IgD-negative memory B cell (primary cell): ENCODE data around the gene MADD. TPM values are rescaled to one million over a fixed set of nuclear protein-coding genes. Genes with fewer than 3 reads are reported as not detected.

Source experiments
- H3K27ac Mint-ChIP-seq, 3 donors: one replicate each; pipeline ENCODE4 v1.8.0; 2020 to 2022; ENCODE audit warnings: mild to moderate bottlenecking in 3 of 3, mixed read lengths in 3 of 3, moderate library complexity in 1 of 3
- H3K27me3 Mint-ChIP-seq: one replicate; pipeline ENCODE4 v1.8.0; 2021; ENCODE audit warnings: mixed read lengths
- H3K36me3 Mint-ChIP-seq: one replicate; pipeline ENCODE4 v1.8.0; 2020; ENCODE audit warnings: mild to moderate bottlenecking, mixed read lengths
- H3K4me1 Mint-ChIP-seq, 3 donors: one replicate each; pipeline ENCODE4 v1.8.0; 2020 to 2022; ENCODE audit warnings: mixed read lengths in 3 of 3, mild to moderate bottlenecking in 1 of 3
- H3K4me3 Mint-ChIP-seq, 4 donors: one replicate each; pipeline ENCODE4 v1.8.0; 2020 to 2022; ENCODE audit warnings: mild to moderate bottlenecking in 4 of 4, mixed read lengths in 4 of 4, moderate library complexity in 3 of 4
- H3K9me3 Mint-ChIP-seq, 3 donors: one replicate each; pipeline ENCODE4 v1.8.0; 2020 to 2021; ENCODE audit warnings: mixed read lengths in 3 of 3, mild to moderate bottlenecking in 1 of 3
- polyA plus RNA-seq: library from polyadenylated mRNA; unstranded; fragments of 300-500 nt; fragmentation: Illumina TruSeq; gene quantifications from one replicate; pipeline ENCODE4 v1.2.3, GENCODE V29; 2021

MADD gene
- polyA plus RNA-seq, 1 donor from 2014 or later = 17.5 TPM

DNA sequence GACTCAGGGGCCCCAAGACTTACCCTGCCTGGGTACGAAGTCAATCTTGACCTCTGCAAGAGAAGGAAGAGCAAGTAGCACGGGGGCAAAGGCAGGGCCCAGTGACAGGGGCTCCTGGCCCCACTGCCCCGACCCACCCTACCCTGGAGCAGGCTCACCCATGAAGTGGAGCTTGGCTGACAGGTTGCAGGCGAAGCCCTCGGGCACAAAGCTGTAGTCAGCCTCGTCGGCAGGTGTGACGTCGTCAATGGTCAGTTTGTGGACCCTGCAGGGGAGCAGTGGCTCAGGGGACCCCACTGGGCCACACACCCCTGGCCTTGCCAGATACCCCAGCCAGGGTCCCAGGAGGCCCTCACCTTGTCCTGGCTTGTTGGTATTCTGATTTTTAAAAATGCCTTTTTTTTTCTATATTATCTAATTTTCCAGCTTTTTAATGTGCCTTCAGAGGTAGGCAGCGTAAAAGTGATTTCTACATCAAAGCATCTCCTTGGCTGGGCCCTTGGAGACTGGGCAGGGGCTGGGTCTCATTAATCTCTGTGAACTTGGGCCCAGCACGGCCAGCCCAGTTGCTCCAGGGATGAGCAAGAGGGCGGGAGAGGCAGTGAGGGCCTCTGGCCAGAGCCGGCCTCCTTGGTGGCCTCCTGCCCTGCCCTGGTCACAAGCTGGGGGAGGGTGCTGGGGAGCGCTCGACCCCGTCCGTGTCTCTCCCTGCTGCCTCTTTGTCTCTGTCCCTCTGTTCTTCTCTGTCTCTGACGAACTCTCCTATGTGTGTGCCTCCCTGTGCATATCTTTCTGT is 71.2 kb downstream of the MADD start:
- Mint-ChIP-seq H3K27ac (peak overlapping the region in 1 of 3 donors; percentile 71), H3K4me1 (no peaks in the 10 kb centered on the region), H3K36me3 (no peaks in the 10 kb centered on the region), H3K4me3 (no peak overlapping the region), H3K27me3 (no peaks in the 10 kb centered on the region), H3K9me3 (peaks cover 0 to 1% (median 0%) of the 10 kb centered on the region in 3 donors)

DNA sequence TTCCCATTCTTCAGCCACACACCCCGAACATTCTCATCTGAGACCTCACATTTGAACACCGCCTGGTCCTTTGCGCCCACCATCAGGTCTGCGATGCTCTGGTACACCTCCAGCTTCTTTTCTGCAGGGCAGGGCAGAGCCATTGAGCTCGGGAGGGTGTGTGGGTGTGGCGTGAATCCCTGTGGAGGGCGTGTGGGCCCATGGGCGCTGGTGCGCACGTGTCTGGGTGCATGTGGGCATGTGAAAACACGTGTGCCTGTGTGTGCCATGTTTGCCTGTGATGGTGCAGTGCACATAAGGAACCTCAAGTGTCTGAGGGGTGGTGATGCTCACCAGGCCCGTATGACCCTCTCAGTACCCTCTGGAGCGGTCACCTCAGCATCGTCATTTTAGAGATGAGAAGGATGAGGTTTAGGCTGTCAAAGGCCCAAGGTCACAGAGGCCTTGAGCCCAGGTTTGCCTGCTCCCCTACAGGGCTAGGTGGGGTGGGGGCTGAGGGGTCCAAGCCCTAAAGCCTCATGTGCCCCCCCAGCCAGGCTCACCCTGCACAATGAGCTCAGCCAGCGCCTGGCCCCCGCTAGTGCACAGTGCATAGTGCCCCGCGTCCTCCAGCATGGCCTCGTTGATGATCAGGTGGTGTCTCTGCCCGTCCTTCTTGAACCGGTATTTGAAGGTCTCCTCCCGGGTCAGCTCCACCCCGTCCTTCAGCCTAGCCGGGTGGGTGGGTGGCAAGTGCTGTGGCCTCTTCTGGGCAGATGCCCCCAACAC is 72.3 kb downstream of the MADD start:
- Mint-ChIP-seq H3K4me1 (no peaks in the 10 kb centered on the region), H3K27ac (no peak overlapping the region), H3K36me3 (no peaks in the 10 kb centered on the region), H3K4me3 (no peak overlapping the region), H3K27me3 (no peaks in the 10 kb centered on the region), H3K9me3 (peaks cover 0 to 1% (median 0%) of the 10 kb centered on the region in 3 donors)

DNA sequence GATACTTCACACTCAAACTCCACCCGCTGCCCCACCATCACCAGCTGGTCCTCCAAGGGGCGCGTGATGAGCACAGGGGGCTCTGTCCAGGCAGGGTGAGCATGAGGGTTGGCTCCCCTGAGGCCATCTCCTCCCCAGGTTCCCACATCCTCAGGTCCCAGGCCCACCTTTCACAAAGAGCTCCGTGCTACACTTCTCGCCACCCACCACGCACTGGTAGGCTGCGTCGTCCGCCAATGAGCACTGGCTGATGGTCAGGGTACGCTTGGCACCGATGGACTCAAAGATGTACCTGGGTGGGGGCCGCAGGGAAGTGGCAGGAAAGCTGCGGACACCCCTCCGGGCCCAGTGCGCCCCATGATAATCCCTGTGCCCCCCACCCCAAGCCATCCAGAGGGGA is 72.9 kb downstream of the MADD start:
- no peaks in the 10 kb centered on the region for H3K27me3 Mint-ChIP-seq
- no peaks in the 10 kb centered on the region for H3K4me1 Mint-ChIP-seq
- no peaks in the 10 kb centered on the region for H3K36me3 Mint-ChIP-seq
- peaks cover 0 to 1% (median 0%) of the 10 kb centered on the region in 3 donors for H3K9me3 Mint-ChIP-seq
- no peak overlapping the region for H3K27ac Mint-ChIP-seq
- H3K4me3 Mint-ChIP-seq = peak overlapping the region in 1 of 4 donors; percentile 66

DNA sequence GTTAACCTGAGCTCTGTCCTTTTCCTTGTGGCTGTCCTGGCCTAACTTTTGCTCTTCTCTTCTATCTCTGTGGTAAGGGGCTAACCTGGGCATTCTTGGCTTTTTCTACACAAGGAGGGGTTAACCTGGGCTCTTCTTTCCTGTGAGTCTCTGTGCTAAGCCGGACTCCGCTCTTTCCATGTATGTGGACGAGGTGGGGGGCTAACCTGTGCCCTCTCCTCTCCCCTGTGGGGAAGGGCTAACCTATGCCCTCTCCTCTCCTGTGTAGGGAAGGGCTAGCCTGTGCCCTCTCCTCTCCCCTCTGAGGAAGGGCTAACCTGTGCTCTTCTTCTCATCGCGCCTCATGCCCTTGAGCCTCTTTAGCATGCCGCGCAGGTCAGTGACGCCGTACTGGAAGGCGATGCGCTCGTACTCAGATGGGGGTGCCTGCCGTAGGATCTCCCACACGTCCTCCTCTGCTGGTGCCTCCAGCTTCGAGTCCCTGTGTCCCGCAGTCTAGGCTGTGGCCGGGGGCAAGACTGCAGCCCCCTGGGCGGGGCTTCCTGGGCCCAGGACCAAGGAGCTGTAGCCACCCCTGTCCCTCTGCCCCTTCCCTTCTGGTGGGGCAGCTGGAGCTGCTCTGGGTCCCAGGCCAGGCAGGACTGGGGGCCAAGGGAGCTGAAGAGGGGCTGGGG is 76.1 kb downstream of the MADD start:
- Mint-ChIP-seq H3K9me3 (peaks cover 0 to 1% (median 0%) of the 10 kb centered on the region in 3 donors), H3K27ac (no peak overlapping the region), H3K36me3 (no peaks in the 10 kb centered on the region), H3K4me1 (peaks cover 0 to 2% (median 0%) of the 10 kb centered on the region in 3 donors), H3K4me3 (no peak overlapping the region), H3K27me3 (no peaks in the 10 kb centered on the region)

DNA sequence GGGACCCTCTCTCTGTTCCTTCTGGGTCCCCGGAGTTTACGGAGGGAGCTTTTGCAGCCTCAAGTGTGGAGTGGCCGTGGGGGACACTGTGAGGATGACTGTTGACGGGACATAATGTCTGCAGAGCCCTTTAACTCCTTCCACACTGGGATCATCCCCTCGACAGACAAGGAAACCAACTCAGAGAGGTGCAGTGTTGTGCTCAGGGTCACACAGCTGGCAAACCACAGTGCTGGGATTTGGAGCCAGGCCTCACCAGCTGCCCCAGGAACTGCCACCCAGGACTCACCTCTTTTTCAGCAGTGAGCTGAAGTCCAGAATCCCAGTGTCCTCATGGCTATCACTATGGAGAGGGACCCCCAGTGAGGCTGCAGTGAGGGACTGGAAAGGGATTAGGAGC is 77.2 kb downstream of the MADD start:
- Mint-ChIP-seq H3K9me3 (peaks cover 0 to 1% (median 0%) of the 10 kb centered on the region in 3 donors), H3K36me3 (no peaks in the 10 kb centered on the region), H3K27ac (no peak overlapping the region), H3K27me3 (no peaks in the 10 kb centered on the region), H3K4me1 (peaks cover 0 to 2% (median 0%) of the 10 kb centered on the region in 3 donors), H3K4me3 (no peak overlapping the region)

DNA sequence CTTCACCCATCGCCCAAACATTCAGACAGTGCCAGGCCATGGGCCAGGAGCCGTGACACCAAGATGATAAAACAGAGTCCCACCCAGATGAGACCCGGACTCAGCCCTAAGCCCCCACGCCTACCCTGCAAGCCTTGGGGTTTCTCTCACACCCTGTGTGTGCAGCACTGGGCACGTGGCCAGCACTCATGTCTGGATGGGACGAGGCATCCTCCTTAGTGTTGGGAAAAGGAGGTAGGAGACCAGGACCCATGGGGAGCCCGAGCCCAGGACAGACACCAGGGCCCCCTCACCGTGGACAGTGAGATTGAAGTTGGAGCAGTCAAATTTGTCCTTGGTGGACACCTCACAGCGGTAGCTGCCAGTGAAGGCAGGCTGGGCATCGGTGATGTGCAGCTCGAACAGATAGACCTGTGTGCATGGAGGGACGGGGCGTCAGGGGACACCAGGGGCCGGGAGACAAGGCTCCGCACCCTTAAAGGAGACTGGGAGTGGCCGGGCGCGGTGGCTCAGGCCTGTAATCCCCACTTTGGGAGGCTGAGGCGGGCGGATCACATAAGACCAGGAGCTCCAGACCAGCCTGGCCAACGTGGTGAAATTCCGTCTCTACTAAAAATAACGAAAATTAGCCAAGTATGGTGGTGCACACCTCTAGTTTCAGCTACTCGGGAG is 78.3 kb downstream of the MADD start:
- Mint-ChIP-seq H3K27me3 (no peaks in the 10 kb centered on the region), H3K4me3 (no peak overlapping the region), H3K4me1 (peaks cover 0 to 2% (median 0%) of the 10 kb centered on the region in 3 donors), H3K27ac (no peak overlapping the region), H3K9me3 (peaks cover 0 to 1% (median 0%) of the 10 kb centered on the region in 3 donors), H3K36me3 (no peaks in the 10 kb centered on the region)

DNA sequence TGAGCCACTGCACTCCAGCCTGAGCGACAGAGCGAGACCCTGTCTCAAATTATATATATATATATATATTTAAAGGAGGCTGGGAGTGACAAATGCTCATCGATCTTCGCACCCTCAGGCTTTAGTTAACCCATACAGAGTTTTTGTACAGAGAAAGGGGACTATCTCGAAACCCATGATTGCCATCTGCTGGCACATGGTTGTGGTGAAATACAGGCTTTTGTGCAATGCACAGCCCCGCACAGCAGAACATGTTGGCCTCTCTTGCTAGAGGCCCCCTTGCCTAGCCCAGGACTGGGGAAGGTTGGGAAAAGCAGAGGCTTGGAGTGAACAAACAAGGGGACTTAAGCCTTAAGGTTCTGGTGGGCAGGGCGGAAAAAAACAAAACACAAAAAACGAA is 78.9 kb downstream of the MADD start:
- peaks cover 0 to 1% (median 0%) of the 10 kb centered on the region in 3 donors for H3K9me3 Mint-ChIP-seq
- H3K27ac Mint-ChIP-seq = no peak overlapping the region
- peaks cover 0 to 2% (median 0%) of the 10 kb centered on the region in 3 donors for H3K4me1 Mint-ChIP-seq
- no peak overlapping the region for H3K4me3 Mint-ChIP-seq
- H3K36me3 Mint-ChIP-seq = no peaks in the 10 kb centered on the region
- H3K27me3 Mint-ChIP-seq = no peaks in the 10 kb centered on the region

DNA sequence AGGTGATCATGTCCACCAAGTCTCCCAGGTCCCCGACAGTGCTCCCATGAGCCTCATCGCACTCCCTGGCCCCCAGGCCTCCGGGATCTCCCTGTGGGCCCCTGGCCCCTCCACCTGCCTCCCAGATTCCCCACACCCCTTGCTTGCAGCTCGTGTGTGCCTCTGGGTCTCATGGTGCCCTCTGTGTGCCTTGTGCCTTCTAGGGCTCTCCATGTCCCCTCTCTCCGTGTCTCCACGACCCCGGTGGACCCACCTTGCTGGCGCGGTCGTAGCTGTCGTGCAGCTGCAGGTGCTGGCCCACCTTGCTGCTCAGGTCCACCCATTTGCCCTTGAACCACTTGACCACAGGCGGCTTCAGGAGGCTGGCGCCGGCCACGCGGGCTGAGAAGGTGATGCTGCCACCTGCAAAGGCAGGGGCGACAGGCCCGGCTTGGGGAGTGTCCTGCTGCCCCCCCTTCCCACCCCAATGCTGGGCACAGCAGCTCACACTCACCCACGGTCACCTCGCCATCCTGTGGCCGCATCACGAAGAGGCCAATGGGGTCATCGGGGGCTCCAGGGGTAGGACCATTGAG is 79.7 kb downstream of the MADD start:
- Mint-ChIP-seq H3K27ac (no peak overlapping the region), H3K4me1 (peaks cover 0 to 2% (median 0%) of the 10 kb centered on the region in 3 donors), H3K36me3 (no peaks in the 10 kb centered on the region), H3K4me3 (no peak overlapping the region), H3K27me3 (no peaks in the 10 kb centered on the region), H3K9me3 (peaks cover 0 to 1% (median 0%) of the 10 kb centered on the region in 3 donors)

DNA sequence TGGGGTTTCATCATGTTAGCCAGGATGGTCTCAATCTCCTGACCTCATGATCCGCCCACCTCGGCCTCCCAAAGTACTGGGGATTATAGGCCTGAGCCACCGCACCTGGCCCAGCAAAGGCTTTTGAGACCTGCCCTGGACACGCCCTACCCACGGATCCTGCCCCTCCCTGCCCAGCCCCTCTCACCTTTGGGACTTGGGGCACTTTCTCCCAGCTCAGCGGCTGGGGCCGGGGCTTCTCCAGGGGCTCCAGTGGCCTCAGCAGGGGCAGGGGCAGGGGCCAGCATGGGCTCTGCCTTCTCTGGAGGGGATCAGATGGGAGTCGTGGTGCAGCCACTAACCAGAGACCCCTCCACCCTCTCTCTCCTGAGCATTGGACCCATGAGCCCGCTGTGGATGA is 80.4 kb downstream of the MADD start:
- Mint-ChIP-seq H3K4me3 (no peak overlapping the region), H3K36me3 (no peaks in the 10 kb centered on the region), H3K4me1 (peaks cover 0 to 2% (median 0%) of the 10 kb centered on the region in 3 donors), H3K9me3 (no peaks in the 10 kb centered on the region), H3K27ac (no peak overlapping the region), H3K27me3 (no peaks in the 10 kb centered on the region)

DNA sequence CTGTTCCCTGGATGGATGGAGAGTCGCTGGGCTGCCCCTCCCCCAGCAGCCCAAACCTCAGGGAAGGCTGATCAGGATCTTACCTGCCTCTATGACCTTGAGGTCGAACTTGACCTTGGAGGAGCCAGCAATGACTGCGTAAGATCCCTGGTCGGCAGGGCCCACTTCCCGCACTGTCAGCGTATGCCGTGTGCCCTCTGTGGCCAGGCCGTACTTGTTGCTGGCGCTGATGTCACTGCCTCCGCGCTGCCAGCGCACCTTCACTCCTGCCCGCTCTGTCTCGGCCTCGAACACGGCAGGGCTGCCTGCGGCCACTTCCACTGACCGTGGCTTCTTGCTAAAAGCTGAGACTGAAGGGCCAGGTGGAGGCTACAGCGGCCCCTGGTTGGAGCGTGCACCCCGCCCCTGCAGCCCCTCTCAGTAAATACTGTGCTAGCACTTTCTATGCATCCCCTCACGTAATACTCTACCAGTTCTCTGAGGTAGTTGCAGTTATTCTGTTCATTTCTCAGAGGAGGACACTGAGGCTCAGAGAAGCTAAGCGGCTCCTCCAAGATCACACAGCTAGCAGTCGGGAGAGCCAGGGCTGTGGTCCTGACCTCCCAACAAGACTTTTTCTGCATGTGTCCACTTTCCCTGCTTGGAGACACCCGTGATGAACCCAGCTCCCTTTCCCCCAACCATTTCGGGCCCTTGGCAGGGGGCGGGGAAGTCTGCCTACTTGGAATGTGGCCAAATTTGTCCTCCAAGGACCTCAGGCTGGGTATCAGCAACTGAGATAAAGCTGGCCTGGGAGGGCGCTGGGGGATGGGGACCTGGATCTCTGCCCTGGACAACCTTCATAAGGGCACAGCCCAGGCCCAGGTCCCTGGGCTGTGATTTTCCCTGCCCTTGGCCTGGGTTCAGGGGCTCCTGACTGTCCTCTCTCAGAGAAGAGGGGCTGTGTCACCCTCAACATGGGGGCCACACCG is 81.5 kb downstream of the MADD start:
- Mint-ChIP-seq H3K27me3 (no peaks in the 10 kb centered on the region), H3K4me3 (peak overlapping the region in 1 of 4 donors; percentile 39), H3K36me3 (no peaks in the 10 kb centered on the region), H3K4me1 (peaks cover 0 to 2% (median 0%) of the 10 kb centered on the region in 3 donors), H3K27ac (peak overlapping the region in 1 of 3 donors; percentile 29), H3K9me3 (no peaks in the 10 kb centered on the region)

DNA sequence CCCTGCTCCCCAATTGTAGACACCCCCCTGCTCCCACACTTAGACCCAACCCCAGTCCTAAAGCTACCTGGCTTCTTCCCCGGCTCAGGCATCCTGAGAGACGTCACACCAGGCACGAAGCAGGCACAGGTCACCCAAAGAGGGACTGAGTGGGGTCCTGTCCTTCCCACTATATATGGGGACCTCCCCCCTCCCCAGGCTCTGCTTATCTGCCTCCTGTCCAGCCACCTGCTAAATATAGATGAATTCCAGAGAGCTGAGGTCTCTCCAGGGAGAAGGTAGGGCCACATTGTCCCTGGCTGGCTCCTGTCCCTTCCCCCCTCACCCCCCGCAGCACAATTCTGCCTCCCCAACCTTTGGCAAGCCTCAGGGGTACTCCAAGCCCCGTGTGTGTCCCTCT is 82.6 kb downstream of the MADD start, which contains the start of gene MYBPC3:
TSS of gene MYBPC3 (minus strand) at position 147 of the 400 bp plus-strand sequence. CDS start at position 92, 55 bp downstream.
- Mint-ChIP-seq H3K27me3 (no peaks in the 10 kb centered on the region), H3K36me3 (no peaks in the 10 kb centered on the region), H3K4me3 (no peak within 1 kb of the TSS), H3K9me3 (no peaks in the 10 kb centered on the region), H3K27ac (peak within 1 kb of the TSS in 1 of 3 donors; percentile 47), H3K4me1 (peaks cover 0 to 2% (median 0%) of the 10 kb centered on the region in 3 donors)

DNA sequence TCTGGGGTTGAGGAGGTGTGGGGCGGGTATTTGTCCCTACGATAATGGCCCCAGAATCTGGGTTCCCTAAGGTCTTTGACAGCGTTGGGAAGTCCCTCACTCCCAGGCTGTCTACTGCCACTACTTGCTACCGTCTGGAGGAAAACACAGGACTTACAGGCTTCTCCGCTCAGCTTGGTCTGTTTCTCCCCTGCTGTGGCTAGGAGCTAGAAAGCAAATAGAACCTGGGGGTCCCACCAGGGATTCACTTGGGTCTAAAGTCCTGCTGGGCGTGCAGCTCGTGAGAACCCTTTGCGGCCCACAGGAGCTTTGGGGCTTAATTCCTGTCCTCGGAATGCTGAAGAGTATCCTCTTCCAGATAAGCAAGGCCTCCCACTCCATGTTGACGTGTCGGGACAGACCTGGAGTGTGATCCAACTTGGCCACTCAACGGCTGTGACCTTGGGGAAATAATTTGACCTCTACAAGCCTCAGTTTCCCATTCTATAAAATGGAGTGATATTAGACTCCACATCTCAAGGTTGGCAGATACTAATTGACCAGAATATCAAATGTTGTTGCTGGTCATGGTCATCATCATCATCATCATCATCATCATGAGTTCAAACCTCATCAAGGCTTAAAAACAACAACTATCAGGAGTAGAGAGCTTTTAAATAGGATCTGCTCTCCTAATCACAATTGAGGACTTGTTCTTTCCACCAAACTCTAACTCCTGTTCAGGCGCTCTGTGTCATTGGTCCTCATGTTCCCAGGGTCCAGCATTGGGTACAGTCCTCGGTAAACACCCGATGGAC is 84.2 kb downstream of the MADD start:
- Mint-ChIP-seq H3K4me1 (peaks cover 0 to 2% (median 0%) of the 10 kb centered on the region in 3 donors), H3K27ac (no peak overlapping the region), H3K36me3 (no peaks in the 10 kb centered on the region), H3K27me3 (no peaks in the 10 kb centered on the region), H3K4me3 (no peak overlapping the region), H3K9me3 (no peaks in the 10 kb centered on the region)

DNA sequence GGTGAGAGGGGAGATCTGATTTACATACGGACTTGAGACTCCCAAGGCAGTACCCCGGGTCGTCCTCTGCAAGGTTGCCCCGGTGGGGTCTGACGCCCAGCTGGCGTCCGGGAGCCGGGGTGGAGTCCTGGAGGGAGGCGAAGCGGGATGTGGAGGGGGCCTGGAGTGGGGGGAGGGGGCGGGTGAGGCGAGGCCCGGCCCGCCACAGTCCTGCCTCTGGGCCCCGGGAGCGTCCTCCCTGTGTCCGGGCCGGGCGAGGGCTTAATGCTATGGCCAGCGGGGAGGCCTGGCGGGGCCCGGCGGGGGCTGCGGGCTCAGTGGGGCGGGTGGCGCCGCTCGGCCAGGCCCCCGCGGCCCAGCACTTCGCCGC is 85.0 kb downstream of the MADD start:
- peaks cover 2% of the 10 kb centered on the region for H3K36me3 Mint-ChIP-seq
- no peak overlapping the region for H3K4me3 Mint-ChIP-seq
- no peaks in the 10 kb centered on the region for H3K9me3 Mint-ChIP-seq
- peaks cover 0 to 2% (median 2%) of the 10 kb centered on the region in 3 donors for H3K4me1 Mint-ChIP-seq
- H3K27me3 Mint-ChIP-seq = no peaks in the 10 kb centered on the region
- no peak overlapping the region for H3K27ac Mint-ChIP-seq
